Liver (tissue), 9 donors: ENCODE measurements around the gene LEMD2. TPM values are rescaled to one million over a fixed set of nuclear protein-coding genes. Genes with fewer than 3 reads are reported as not detected.

ENCODE experiments used
- DNase-seq: peaks from one replicate; pipeline ENCODE4 v3.0.0-alpha.2; 2017; ENCODE audit warnings: low spot score
- H3K27ac ChIP-seq, 2 donors: one replicate each; pipeline ENCODE4 v1.7.0; 2013; ENCODE audit warnings: inconsistent platforms in 2 of 2, low read length in 2 of 2, control low read depth in 1 of 2, low read depth in 1 of 2, mild to moderate bottlenecking in 1 of 2
- H3K27me3 ChIP-seq, 4 donors: one replicate each; pipeline versions ENCODE4 v1.6.1 to v1.7.0; 2013; ENCODE audit warnings: low read length in 3 of 4, inconsistent platforms in 1 of 4, mild to moderate bottlenecking in 1 of 4, moderate library complexity in 1 of 4; ENCODE audit not compliant: control insufficient read depth in 4 of 4, insufficient read depth in 4 of 4
- H3K36me3 ChIP-seq, 4 donors: one replicate each; pipeline versions ENCODE4 v1.6.1 to v1.7.0; 2013; ENCODE audit warnings: low read length in 3 of 4, mild to moderate bottlenecking in 3 of 4, low read depth in 1 of 4, moderate library complexity in 1 of 4; ENCODE audit not compliant: control insufficient read depth in 4 of 4, insufficient read depth in 3 of 4
- H3K4me1 ChIP-seq, 4 donors: one replicate each; pipeline versions ENCODE4 v1.6.1 to v1.7.0; 2013; ENCODE audit warnings: low read length in 3 of 4, mild to moderate bottlenecking in 3 of 4, moderate library complexity in 1 of 4; ENCODE audit not compliant: control insufficient read depth in 4 of 4, insufficient read depth in 4 of 4
- H3K4me3 ChIP-seq, 3 donors: one replicate each; pipeline versions ENCODE4 v1.6.1 to v1.7.0; 2013; ENCODE audit warnings: low read length in 3 of 3, control low read depth in 1 of 3, low read depth in 1 of 3, mild to moderate bottlenecking in 1 of 3
- H3K9ac ChIP-seq, 2 donors: one replicate each; pipeline ENCODE4 v1.7.0; 2013; ENCODE audit warnings: low read length in 2 of 2, mild to moderate bottlenecking in 2 of 2, moderate library complexity in 2 of 2, control low read depth in 1 of 2, low read depth in 1 of 2
- H3K9me3 ChIP-seq, 4 donors: one replicate each; pipeline versions ENCODE4 v1.6.1 to v1.7.0; 2013; ENCODE audit warnings: low read length in 3 of 4; ENCODE audit not compliant: control insufficient read depth in 4 of 4
- ATF3 ChIP-seq: IDR thresholded peaks from 2 replicates; pipeline ENCODE4 v1.6.1; 2016; ENCODE audit warnings: antibody characterized with exemption
- CTCF ChIP-seq: fragments of 150-350 bp; IDR thresholded peaks from 2 replicates; pipeline ENCODE4 v1.5.1; 2017; ENCODE audit warnings: improper control_type of control experiment, low read depth, low read length; ENCODE audit not compliant: missing input control
- EGR1 ChIP-seq, 2 donors: IDR thresholded peaks; 2 replicates each; pipeline ENCODE4 v1.6.1; 2016 to 2018; ENCODE audit warnings: antibody characterized with exemption in 2 of 2, low read depth in 2 of 2
- FOXA1 ChIP-seq: IDR thresholded peaks from 2 replicates; pipeline ENCODE4 v1.6.1; 2016; ENCODE audit warnings: antibody characterized with exemption
- FOXA2 ChIP-seq: IDR thresholded peaks from 2 replicates; pipeline ENCODE4 v1.6.1; 2016; ENCODE audit warnings: antibody characterized with exemption
- GABPA ChIP-seq, 2 donors: IDR thresholded peaks in 1 of 2; conservative IDR thresholded peaks in 1 of 2; 2 replicates each; pipeline ENCODE4 v1.6.1; 2016; ENCODE audit warnings: antibody characterized with exemption in 2 of 2, mild to moderate bottlenecking in 1 of 2, moderate library complexity in 1 of 2
- JUND ChIP-seq, 2 donors: IDR thresholded peaks; 2 replicates each; pipeline ENCODE4 v1.6.1; 2016; ENCODE audit warnings: antibody characterized with exemption in 2 of 2
- MAX ChIP-seq: IDR thresholded peaks from 2 replicates; pipeline ENCODE4 v1.6.1; 2016; ENCODE audit warnings: antibody characterized with exemption
- NR2F2 ChIP-seq: IDR thresholded peaks from 2 replicates; pipeline ENCODE4 v1.6.1; 2016; ENCODE audit warnings: antibody characterized with exemption
- RAD21 ChIP-seq, 2 donors: IDR thresholded peaks; 2 replicates each; pipeline ENCODE4 v1.6.1; 2016; ENCODE audit warnings: antibody characterized with exemption in 2 of 2, mild to moderate bottlenecking in 2 of 2
- REST ChIP-seq: IDR thresholded peaks from 2 replicates; pipeline ENCODE4 v1.6.1; 2016; ENCODE audit warnings: antibody characterized with exemption, mild to moderate bottlenecking
- RXRA ChIP-seq, 2 donors: IDR thresholded peaks; 2 replicates each; pipeline ENCODE4 v1.6.1; 2017 to 2018; ENCODE audit warnings: antibody characterized with exemption in 2 of 2, mild to moderate bottlenecking in 1 of 2
- SP1 ChIP-seq: IDR thresholded peaks from 2 replicates; pipeline ENCODE4 v1.6.1; 2018; ENCODE audit warnings: antibody characterized with exemption, mild to moderate bottlenecking
- TAF1 ChIP-seq: conservative IDR thresholded peaks from 2 replicates; pipeline ENCODE4 v1.6.1; 2016; ENCODE audit warnings: antibody characterized with exemption, mild to moderate bottlenecking
- YY1 ChIP-seq: IDR thresholded peaks from 2 replicates; pipeline ENCODE4 v1.6.1; 2016; ENCODE audit warnings: antibody characterized with exemption, mild to moderate bottlenecking
- WGBS: extraction: QIAGEN DNeasy Blood & Tissue Kit; methylation state at CpG from one replicate; pipeline ENCODE4 v1.1.7; 2013; 5-methylcytosine and 5-hydroxymethylcytosine counted together
- polyA plus RNA-seq, 2 donors: library from polyadenylated mRNA; stranded (reverse) in 1 of 2; unstranded in 1 of 2; fragments of 200-250 nt in 1 of 2; fragments of >200 nt in 1 of 2; fragmentation: Nextera tagmentation in 1 of 2; extraction: Ambion mirVana in 1 of 2; gene quantifications; one replicate each; pipeline versions ENCODE4 v1.2.1 to v1.2.3, GENCODE V29; 2013 to 2015
- total RNA-seq, 2 donors: library from RNA; depleted of rRNA; stranded (reverse); fragments of >200 nt; gene quantifications; one replicate each; pipeline ENCODE4 v1.2.3, GENCODE V29; 2014
- TF ChIP-seq, protein P1 (sequence below): IDR thresholded peaks from 2 replicates; pipeline ENCODE4 v1.6.1; 2016; ENCODE audit warnings: antibody characterized with exemption
- donor health status: healthy.
- donor health status: healthy.
- donor health status: healthy.
- donor health status: healthy.
- donor health status: healthy.

Gene LEMD2
- total and polyA plus RNA-seq, 4 donors = 6.5 to 23.1 (median 16.6) TPM

GRCh38 chr6:33797626-33798342, 8.9 kb upstream of the LEMD2 start:
- H3K27ac ChIP-seq = no peak overlapping the region
- no peaks in the 10 kb centered on the region for H3K4me1 ChIP-seq
- WGBS = 77% methylated on average over 10 of the region's 10 CpGs
- no peaks in the 10 kb centered on the region for H3K9me3 ChIP-seq
- H3K36me3 ChIP-seq = no peaks in the 10 kb centered on the region
- no peaks in the 10 kb centered on the region for H3K27me3 ChIP-seq
- no peak overlapping the region for H3K9ac ChIP-seq
- no peak overlapping the region for H3K4me3 ChIP-seq
- DNase-seq = no peak
- no peak for TF ChIP-seq RAD21 (IDR thresholded peaks at IDR 0.05)
- no peak for TF ChIP-seq RXRA (IDR thresholded peaks at IDR 0.05)
- TF ChIP-seq, protein P1, sequence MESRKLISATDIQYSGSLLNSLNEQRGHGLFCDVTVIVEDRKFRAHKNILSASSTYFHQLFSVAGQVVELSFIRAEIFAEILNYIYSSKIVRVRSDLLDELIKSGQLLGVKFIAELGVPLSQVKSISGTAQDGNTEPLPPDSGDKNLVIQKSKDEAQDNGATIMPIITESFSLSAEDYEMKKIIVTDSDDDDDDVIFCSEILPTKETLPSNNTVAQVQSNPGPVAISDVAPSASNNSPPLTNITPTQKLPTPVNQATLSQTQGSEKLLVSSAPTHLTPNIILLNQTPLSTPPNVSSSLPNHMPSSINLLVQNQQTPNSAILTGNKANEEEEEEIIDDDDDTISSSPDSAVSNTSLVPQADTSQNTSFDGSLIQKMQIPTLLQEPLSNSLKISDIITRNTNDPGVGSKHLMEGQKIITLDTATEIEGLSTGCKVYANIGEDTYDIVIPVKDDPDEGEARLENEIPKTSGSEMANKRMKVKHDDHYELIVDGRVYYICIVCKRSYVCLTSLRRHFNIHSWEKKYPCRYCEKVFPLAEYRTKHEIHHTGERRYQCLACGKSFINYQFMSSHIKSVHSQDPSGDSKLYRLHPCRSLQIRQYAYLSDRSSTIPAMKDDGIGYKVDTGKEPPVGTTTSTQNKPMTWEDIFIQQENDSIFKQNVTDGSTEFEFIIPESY = no peak
- TF ChIP-seq MAX = no peak
- TF ChIP-seq ATF3 = no peak

- 59% methylated on average over 14 of the region's 14 CpGs for WGBS
- no peaks in the 10 kb centered on the region for H3K4me1 ChIP-seq
These were observed 6.1 kb upstream of the LEMD2 start for GRCh38 chr6:33794910-33795623.

More at GRCh38 chr6:33794910-33795623, 6.1 kb upstream of the LEMD2 start:
- DNase-seq = no peak
- Histone ChIP-seq H3K4me3 (no peak overlapping the region), H3K27ac (no peak overlapping the region), H3K36me3 (no peaks in the 10 kb centered on the region), H3K27me3 (no peaks in the 10 kb centered on the region), H3K9me3 (no peaks in the 10 kb centered on the region), H3K9ac (no peak overlapping the region)
- no peak for TF ChIP-seq MAX
- TF ChIP-seq SP1 = no peak
- no peak for TF ChIP-seq TAF1
- TF ChIP-seq FOXA1 = no peak
- no peak for TF ChIP-seq NR2F2
- TF ChIP-seq JUND (IDR thresholded peaks at IDR 0.05) = no peak
- TF ChIP-seq YY1 = no peak
- TF ChIP-seq REST = no peak
- TF ChIP-seq FOXA2 = no peak
- no peak for TF ChIP-seq EGR1 (IDR thresholded peaks at IDR 0.05; ENCODE audit: low read depth in 2 of 2)
- TF ChIP-seq, protein P1 = no peak
- TF ChIP-seq GABPA (IDR thresholded peaks at IDR 0.05 in 1 of 2, conservative IDR thresholded peaks at IDR 0.05 in 1 of 2) = no peak
- TF ChIP-seq CTCF = no peak
